ENCODE results near the gene SERPINA12. TPM values are rescaled to one million over a fixed set of nuclear protein-coding genes. Genes with fewer than 3 reads are reported as not detected.

Gene SERPINA12
- total RNA-seq, 1 experiment from 2014 or later = not detected

GRCh38 chr14:94505641-94506040, 3.6 kb downstream of the SERPINA12 start:
- no peak for TF ChIP-seq GTF2I (CRISPR knock-in tag; conservative IDR thresholded peaks at IDR 0.05)
- no peak for TF ChIP-seq MXD4 (CRISPR knock-in tag; IDR thresholded peaks at IDR 0.05; ENCODE audit: borderline replicate concordance)
- Mint-ChIP-seq H3K36me3 (no peaks in the 10 kb centered on the region), H3K27ac (no peak overlapping the region), H3K9me3 (no peaks in the 10 kb centered on the region), H3K4me3 (no peak overlapping the region), H3K27me3 (ENCODE audit: low read depth) (no peaks in the 10 kb centered on the region), H3K4me1 (no peaks in the 10 kb centered on the region)
- no peak for DNase-seq (ENCODE audit: low spot score)
- ChIA-PET POLR2A (no interaction called here), CTCF (no interaction called here)
- no peak for ATAC-seq

- no peak for TF ChIP-seq ATF2 (CRISPR knock-in tag; IDR thresholded peaks at IDR 0.05; ENCODE audit: borderline replicate concordance, low read depth)
- TF ChIP-seq ZNF232 (CRISPR knock-in tag; IDR thresholded peaks at IDR 0.05) = no peak
- TF ChIP-seq NFYB (CRISPR knock-in tag; conservative IDR thresholded peaks at IDR 0.05; ENCODE audit: low read depth) = no peak
- H3K36me3 Mint-ChIP-seq = no peaks in the 10 kb centered on the region
- no peak overlapping the region for H3K4me3 Mint-ChIP-seq
- POLR2A ChIA-PET = no interaction called here
- CTCF ChIA-PET = interaction anchor here (2.5 kb wide), 1 partner anchor 19 kb away, joined by 12 read pairs; no protein-coding TSS in a partner anchor
- 0 out of 2 replicates have a peak, but pooled peaks cover 2% of the 10 kb centered on the region for H3K9me3 Mint-ChIP-seq
- no peaks in the 10 kb centered on the region for H3K4me1 Mint-ChIP-seq
- H3K27me3 Mint-ChIP-seq (ENCODE audit: low read depth) = 0 out of 2 replicates have a peak, but pooled peaks cover 3% of the 10 kb centered on the region
- ATAC-seq = no peak
- H3K27ac Mint-ChIP-seq = no peak overlapping the region
- no peak for DNase-seq (ENCODE audit: low spot score)
These were observed 4.1 kb downstream of the SERPINA12 start for GRCh38 chr14:94505206-94505605.

GRCh38 chr14:94501588-94502516, 7.4 kb downstream of the SERPINA12 start:
- H3K36me3 Mint-ChIP-seq = no peaks in the 10 kb centered on the region

More at GRCh38 chr14:94501588-94502516, 7.4 kb downstream of the SERPINA12 start:
- ChIA-PET POLR2A (interaction anchor here (0.6 kb wide), 1 partner anchor 175 kb away, joined by 3 read pairs; no protein-coding TSS in a partner anchor), CTCF (interaction anchor here (0.8 to 7.6 kb wide), 2 partner anchors 15 to 47 kb away, joined by 4 to 40 read pairs; no protein-coding TSS in a partner anchor)
- TF ChIP-seq CREB1 (CRISPR knock-in tag; IDR thresholded peaks at IDR 0.05) (no peak), NR2C2 (CRISPR knock-in tag; IDR thresholded peaks at IDR 0.05) (no peak), CDX4 (CRISPR knock-in tag; IDR thresholded peaks at IDR 0.05; ENCODE audit: borderline replicate concordance) (no peak), AFF4 (CRISPR knock-in tag; IDR thresholded peaks at IDR 0.05; ENCODE audit: borderline replicate concordance) (no peak), GABPB1 (CRISPR knock-in tag; IDR thresholded peaks at IDR 0.05) (peak; percentile 77), ZNF532 (CRISPR knock-in tag; IDR thresholded peaks at IDR 0.05; ENCODE audit: borderline replicate concordance) (no peak), ATF2 (CRISPR knock-in tag; IDR thresholded peaks at IDR 0.05; ENCODE audit: borderline replicate concordance, low read depth) (no peak)
- Mint-ChIP-seq H3K4me1 (no peaks in the 10 kb centered on the region), H3K27me3 (ENCODE audit: low read depth) (peaks cover 4% of the 10 kb centered on the region), H3K4me3 (no peak overlapping the region), H3K27ac (no peak overlapping the region), H3K9me3 (peaks cover 6% of the 10 kb centered on the region; the same call in 1 of the 2 replicates)
- DNase-seq (ENCODE audit: low spot score) (no peak), ATAC-seq (no peak)
